AG09319 (cell line): ENCODE data around the gene CASZ1.

ENCODE experiments used
- DNase-seq: peaks from one replicate; pipeline ENCODE4 v3.0.0-alpha.2; 2010; ENCODE audit warnings: low read depth; ENCODE audit errors: extremely low read depth
- CTCF ChIP-seq: IDR thresholded peaks from 2 replicates; pipeline ENCODE4 v1.5.1; 2011; ENCODE audit warnings: low read depth, mild to moderate bottlenecking, inconsistent platforms, low read length, moderate library complexity

Gene CASZ1

GRCh38 chr1:10631811-10632593 lies 164.4 kb downstream of the CASZ1 start:
- no peak for DNase-seq
- TF ChIP-seq CTCF = no peak

GRCh38 chr1:10631121-10631810 lies 165.2 kb downstream of the CASZ1 start:
- no peak for DNase-seq
- no peak for TF ChIP-seq CTCF

GRCh38 chr1:10630661-10631120 lies 165.8 kb downstream of the CASZ1 start:
- TF ChIP-seq CTCF = no peak
- no peak for DNase-seq

GRCh38 chr1:10629816-10630571 lies 166.5 kb downstream of the CASZ1 start:
- no peak for DNase-seq
- TF ChIP-seq CTCF = no peak

GRCh38 chr1:10629091-10629815 lies 167.2 kb downstream of the CASZ1 start:
- no peak for TF ChIP-seq CTCF
- no peak for DNase-seq

- no peak for DNase-seq
- no peak for TF ChIP-seq CTCF
Observed at GRCh38 chr1:10628685-10629084, 167.8 kb downstream of the CASZ1 start.
